HL-60 (cell line): ENCODE data around the gene PKP3.
"Not testable (repeated sequence)": the region's sequence is repeated elsewhere in the genome, so short reads cannot be mapped to it uniquely, and the experiment has no call there.

ENCODE experiments used
- POLR2AphosphoS5 ChIP-seq: IDR thresholded peaks from 2 replicates; pipeline ENCODE4 v1.6.1; 2012; ENCODE audit warnings: low read depth
- SPI1 ChIP-seq: IDR thresholded peaks from 2 replicates; pipeline ENCODE4 v1.6.1; 2012; ENCODE audit warnings: low read depth, mild to moderate bottlenecking, borderline replicate concordance
- TF ChIP-seq, protein P1 (sequence below): IDR thresholded peaks from one replicate; pipeline ENCODE4 v1.5.1; 2011; ENCODE audit warnings: low read length, control low read depth, inconsistent platforms; ENCODE audit not compliant: insufficient read depth

DNA sequence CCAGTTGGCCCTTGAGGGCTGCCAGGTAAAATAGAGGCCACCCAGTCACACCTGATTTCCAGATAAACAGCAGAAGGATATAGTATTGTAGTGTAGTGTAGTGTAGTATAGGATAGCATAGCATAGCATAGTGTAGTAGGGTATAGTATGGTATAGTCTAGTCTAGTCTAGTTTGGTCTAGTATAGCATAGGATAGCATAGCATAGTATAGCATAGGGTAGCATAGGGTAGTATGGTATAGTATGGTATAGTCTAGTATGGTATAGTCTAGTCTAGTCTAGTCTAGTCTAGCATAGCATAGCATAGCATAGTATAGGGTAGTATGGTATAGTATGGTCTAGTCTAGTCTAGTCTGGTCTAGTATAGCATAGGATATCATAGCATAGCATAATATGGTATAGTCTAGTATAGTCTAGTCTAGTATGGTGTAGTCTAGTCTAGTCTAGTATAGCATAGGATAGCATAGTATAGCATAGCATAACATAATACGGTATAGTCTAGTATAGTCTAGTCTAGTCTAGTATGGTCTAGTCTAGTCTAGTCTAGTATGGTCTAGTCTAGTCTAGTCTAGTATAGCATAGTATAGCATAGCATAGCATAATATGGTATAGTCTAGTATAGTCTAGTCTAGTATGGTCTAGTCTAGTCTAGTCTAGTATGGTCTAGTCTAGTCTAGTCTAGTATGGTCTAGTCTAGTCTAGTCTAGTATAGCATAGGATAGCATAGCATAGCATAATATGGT lies 41.2 kb downstream of the PKP3 start:
- not testable (repeated sequence) for TF ChIP-seq POLR2AphosphoS5, SPI1
- TF ChIP-seq, protein P1, sequence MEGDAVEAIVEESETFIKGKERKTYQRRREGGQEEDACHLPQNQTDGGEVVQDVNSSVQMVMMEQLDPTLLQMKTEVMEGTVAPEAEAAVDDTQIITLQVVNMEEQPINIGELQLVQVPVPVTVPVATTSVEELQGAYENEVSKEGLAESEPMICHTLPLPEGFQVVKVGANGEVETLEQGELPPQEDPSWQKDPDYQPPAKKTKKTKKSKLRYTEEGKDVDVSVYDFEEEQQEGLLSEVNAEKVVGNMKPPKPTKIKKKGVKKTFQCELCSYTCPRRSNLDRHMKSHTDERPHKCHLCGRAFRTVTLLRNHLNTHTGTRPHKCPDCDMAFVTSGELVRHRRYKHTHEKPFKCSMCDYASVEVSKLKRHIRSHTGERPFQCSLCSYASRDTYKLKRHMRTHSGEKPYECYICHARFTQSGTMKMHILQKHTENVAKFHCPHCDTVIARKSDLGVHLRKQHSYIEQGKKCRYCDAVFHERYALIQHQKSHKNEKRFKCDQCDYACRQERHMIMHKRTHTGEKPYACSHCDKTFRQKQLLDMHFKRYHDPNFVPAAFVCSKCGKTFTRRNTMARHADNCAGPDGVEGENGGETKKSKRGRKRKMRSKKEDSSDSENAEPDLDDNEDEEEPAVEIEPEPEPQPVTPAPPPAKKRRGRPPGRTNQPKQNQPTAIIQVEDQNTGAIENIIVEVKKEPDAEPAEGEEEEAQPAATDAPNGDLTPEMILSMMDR: not testable (repeated sequence)
